Mesenchymal stem cell (in vitro differentiated cells and primary cell): Measurements from ENCODE around the gene KHNYN.

Experiments
- DNase-seq: peaks from one replicate; pipeline ENCODE4 v3.0.0-alpha.2; 2013
- H2AFZ ChIP-seq: one replicate; pipeline ENCODE4 v1.6.1; 2013; ENCODE audit warnings: low read depth, mild to moderate bottlenecking, control low read depth, inconsistent platforms, low read length, moderate library complexity
- H2AK5ac ChIP-seq: 2 replicates; pipeline ENCODE4 v1.6.1; 2013; ENCODE audit warnings: low read length, moderate library complexity, mild to moderate bottlenecking, inconsistent platforms; ENCODE audit not compliant: severe bottlenecking
- H2BK120ac ChIP-seq: one replicate; pipeline ENCODE4 v1.6.1; 2013; ENCODE audit warnings: low read depth, mild to moderate bottlenecking, inconsistent platforms, low read length, moderate library complexity
- H2BK12ac ChIP-seq, 2 experiments: one replicate each; pipeline ENCODE4 v1.6.1; 2013; ENCODE audit warnings: inconsistent platforms in 2 of 2, low read length in 2 of 2, mild to moderate bottlenecking in 2 of 2, moderate library complexity in 2 of 2, control low read depth in 1 of 2
- H2BK15ac ChIP-seq: one replicate; pipeline ENCODE4 v1.6.1; 2013; ENCODE audit warnings: mild to moderate bottlenecking, low read depth, inconsistent platforms; ENCODE audit not compliant: poor library complexity, severe bottlenecking
- H2BK5ac ChIP-seq: 2 replicates; pipeline ENCODE4 v1.6.1; 2013; ENCODE audit warnings: low read depth, mild to moderate bottlenecking, low read length, control low read depth, inconsistent platforms; ENCODE audit not compliant: poor library complexity, severe bottlenecking
- H3K14ac ChIP-seq, 2 experiments: one replicate each; pipeline ENCODE4 v1.6.1; 2013; ENCODE audit warnings: inconsistent platforms in 2 of 2, low read length in 2 of 2, control low read depth in 1 of 2, mild to moderate bottlenecking in 1 of 2, moderate library complexity in 1 of 2
- H3K18ac ChIP-seq, 2 experiments: one replicate each; pipeline ENCODE4 v1.6.1; 2013; ENCODE audit warnings: inconsistent platforms in 2 of 2, low read length in 2 of 2, control low read depth in 1 of 2, low read depth in 1 of 2, mild to moderate bottlenecking in 1 of 2
- H3K23ac ChIP-seq, 2 experiments: one replicate each; pipeline ENCODE4 v1.6.1; 2013; ENCODE audit warnings: inconsistent platforms in 2 of 2, low read length in 2 of 2, mild to moderate bottlenecking in 2 of 2, moderate library complexity in 2 of 2, control low read depth in 1 of 2
- H3K27ac ChIP-seq: 2 replicates; pipeline ENCODE4 v1.5.1; 2013; ENCODE audit warnings: mild to moderate bottlenecking, moderate library complexity, low read length, control low read depth, inconsistent platforms; ENCODE audit not compliant: poor library complexity, severe bottlenecking
- H3K27me3 ChIP-seq, 2 experiments: 2 replicates each; pipeline versions ENCODE4 v1.6.1 to v1.7.0; 2013; ENCODE audit warnings: low read length in 2 of 2, mild to moderate bottlenecking in 2 of 2, moderate library complexity in 2 of 2, control low read depth in 1 of 2, inconsistent platforms in 1 of 2; ENCODE audit not compliant: control insufficient read depth in 1 of 2, insufficient read depth in 1 of 2
- H3K36me3 ChIP-seq, 2 experiments: 2 replicates each; pipeline versions ENCODE4 v1.6.1 to v1.7.0; 2013; ENCODE audit warnings: low read length in 2 of 2, control low read depth in 1 of 2, inconsistent platforms in 1 of 2, low read depth in 1 of 2, mild to moderate bottlenecking in 1 of 2; ENCODE audit not compliant: insufficient read depth in 2 of 2, control insufficient read depth in 1 of 2
- H3K4ac ChIP-seq, 2 experiments: one replicate each; pipeline ENCODE4 v1.6.1; 2013; ENCODE audit warnings: inconsistent platforms in 2 of 2, low read length in 2 of 2, mild to moderate bottlenecking in 2 of 2, moderate library complexity in 2 of 2, control low read depth in 1 of 2, low read depth in 1 of 2
- H3K4me1 ChIP-seq: 2 replicates; pipeline ENCODE4 v1.6.1; 2013; ENCODE audit warnings: low read depth, low read length, control low read depth; ENCODE audit not compliant: control insufficient read depth, insufficient read depth
- H3K4me2 ChIP-seq: 2 replicates; pipeline ENCODE4 v1.6.1; 2013; ENCODE audit warnings: low read length, mild to moderate bottlenecking, inconsistent platforms; ENCODE audit not compliant: poor library complexity, severe bottlenecking
- H3K4me3 ChIP-seq, 2 experiments: 2 replicates each; pipeline versions ENCODE4 v1.5.1 to v1.7.0; 2013; ENCODE audit warnings: low read length in 2 of 2, mild to moderate bottlenecking in 2 of 2, control low read depth in 1 of 2, low read depth in 1 of 2; ENCODE audit not compliant: insufficient read depth in 1 of 2
- H3K79me1 ChIP-seq: replicated peaks from 2 replicates; pipeline ENCODE4 v1.6.1; 2013; ENCODE audit warnings: mild to moderate bottlenecking, control low read depth, low read length, inconsistent platforms; ENCODE audit not compliant: poor library complexity, severe bottlenecking
- H3K9ac ChIP-seq: 2 replicates; pipeline ENCODE4 v1.7.0; 2013; ENCODE audit warnings: mild to moderate bottlenecking, low read length, moderate library complexity
- H3K9me3 ChIP-seq: 2 replicates; pipeline ENCODE4 v1.7.0; 2013; ENCODE audit warnings: mild to moderate bottlenecking, low read length; ENCODE audit not compliant: control insufficient read depth
- H4K8ac ChIP-seq: one replicate; pipeline ENCODE4 v1.6.1; 2013; ENCODE audit warnings: inconsistent platforms, mild to moderate bottlenecking, low read length, moderate library complexity
- H4K91ac ChIP-seq: one replicate; pipeline ENCODE4 v1.6.1; 2013; ENCODE audit warnings: mild to moderate bottlenecking, low read length, inconsistent platforms
- WGBS: methylation state at CpG from one replicate; pipeline ENCODE4 v1.1.7; 2013; ENCODE audit warnings: mixed read lengths; 5-methylcytosine and 5-hydroxymethylcytosine counted together

The KHNYN gene

DNA sequence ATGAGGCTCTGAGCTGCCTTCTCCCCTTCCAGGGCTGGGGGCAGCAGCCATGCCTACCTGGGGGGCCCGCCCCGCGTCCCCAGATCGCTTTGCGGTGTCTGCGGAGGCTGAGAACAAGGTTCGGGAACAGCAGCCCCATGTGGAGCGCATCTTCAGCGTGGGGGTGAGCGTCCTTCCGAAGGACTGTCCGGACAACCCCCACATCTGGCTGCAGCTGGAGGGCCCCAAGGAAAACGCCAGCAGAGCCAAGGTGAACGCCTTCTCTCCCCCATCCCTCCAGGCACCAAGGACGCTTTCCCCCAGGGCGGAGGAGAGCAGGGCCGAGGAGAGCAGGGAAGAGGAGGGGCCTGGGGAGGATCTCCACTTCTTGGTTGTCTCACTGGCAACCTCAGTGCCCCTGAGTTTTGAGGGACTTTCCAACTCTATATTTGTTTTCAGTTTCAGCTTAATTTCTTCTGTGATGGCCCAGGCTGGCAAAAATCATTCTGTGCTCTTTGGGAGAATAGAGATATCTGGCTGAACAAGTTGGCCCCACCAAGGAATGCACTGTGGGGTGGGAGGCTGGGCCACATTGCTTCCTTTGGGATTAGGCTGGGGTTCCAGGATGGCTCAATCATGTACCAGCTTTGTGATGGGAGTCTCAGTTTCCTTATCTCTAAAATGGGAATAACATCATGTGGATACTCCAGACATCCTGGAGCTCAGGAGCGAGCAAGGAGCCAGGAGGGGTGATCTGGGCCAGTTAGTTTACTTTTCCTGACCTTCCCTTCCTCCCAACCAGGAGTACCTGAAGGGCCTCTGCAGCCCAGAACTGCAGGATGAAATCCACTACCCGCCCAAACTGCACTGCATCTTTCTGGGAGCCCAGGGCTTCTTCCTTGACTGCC, 1.2 kb downstream of the KHNYN start:
- DNase-seq: peak; percentile 85
- Histone ChIP-seq H3K4ac (peak overlapping the region; percentile 90 to 98), H4K91ac (peak overlapping the region; percentile 98), H3K4me2 (peak overlapping the region; percentile 90), H3K23ac (peak overlapping the region in 1 of 2 experiments; percentile 90), H2BK15ac (no peak overlapping the region), H3K18ac (peak overlapping the region; percentile 88 to 90), H3K27me3 (no peaks in the 10 kb centered on the region), H3K27ac (peak overlapping the region; percentile 89), H3K36me3 (peaks cover 19 to 46% of the 10 kb centered on the region in 2 experiments), H3K9ac (peak overlapping the region; percentile 99), H2BK120ac (peak overlapping the region; percentile 93), H3K9me3 (no peaks in the 10 kb centered on the region), H2AK5ac (peak overlapping the region; percentile 90), H3K14ac (peak overlapping the region in 1 of 2 experiments; percentile 97), H2BK5ac (peak overlapping the region; percentile 92), H3K4me1 (peaks cover 26% of the 10 kb centered on the region), H4K8ac (peak overlapping the region; percentile 84), H2BK12ac (peak overlapping the region; percentile 28 to 72), H2AFZ (peak overlapping the region; percentile 42), H3K79me1 (peaks cover 12% of the 10 kb centered on the region), H3K4me3 (peak overlapping the region; percentile 75 to 99)
- WGBS: 11% methylated on average over 14 of the region's 19 CpGs

DNA sequence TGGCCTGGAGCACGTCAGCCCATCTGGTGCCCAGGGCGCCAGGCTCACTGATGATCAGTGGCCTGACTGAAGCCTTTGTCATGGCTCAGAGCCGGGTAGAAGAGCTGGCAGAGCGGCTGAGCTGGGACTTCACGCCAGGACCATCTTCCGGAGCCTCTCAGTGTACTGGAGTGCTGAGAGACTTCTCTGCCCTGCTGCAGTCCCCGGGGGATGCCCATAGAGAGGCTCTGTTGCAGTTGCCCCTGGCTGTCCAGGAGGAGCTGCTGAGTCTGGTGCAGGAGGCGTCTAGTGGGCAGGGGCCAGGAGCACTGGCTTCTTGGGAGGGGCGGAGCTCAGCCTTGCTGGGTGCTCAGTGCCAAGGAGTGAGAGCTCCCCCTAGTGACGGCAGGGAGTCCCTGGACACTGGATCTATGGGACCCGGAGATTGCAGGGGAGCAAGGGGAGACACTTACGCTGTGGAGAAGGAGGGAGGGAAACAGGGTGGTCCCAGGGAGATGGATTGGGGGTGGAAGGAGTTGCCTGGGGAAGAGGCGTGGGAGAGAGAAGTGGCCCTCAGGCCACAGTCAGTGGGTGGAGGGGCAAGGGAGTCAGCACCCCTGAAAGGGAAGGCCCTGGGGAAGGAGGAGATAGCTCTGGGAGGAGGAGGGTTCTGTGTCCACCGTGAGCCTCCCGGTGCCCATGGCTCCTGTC, 2.0 kb downstream of the KHNYN start:
- peak overlapping the region; percentile 99 for H3K9ac ChIP-seq
- H3K9me3 ChIP-seq: no peaks in the 10 kb centered on the region

DNA sequence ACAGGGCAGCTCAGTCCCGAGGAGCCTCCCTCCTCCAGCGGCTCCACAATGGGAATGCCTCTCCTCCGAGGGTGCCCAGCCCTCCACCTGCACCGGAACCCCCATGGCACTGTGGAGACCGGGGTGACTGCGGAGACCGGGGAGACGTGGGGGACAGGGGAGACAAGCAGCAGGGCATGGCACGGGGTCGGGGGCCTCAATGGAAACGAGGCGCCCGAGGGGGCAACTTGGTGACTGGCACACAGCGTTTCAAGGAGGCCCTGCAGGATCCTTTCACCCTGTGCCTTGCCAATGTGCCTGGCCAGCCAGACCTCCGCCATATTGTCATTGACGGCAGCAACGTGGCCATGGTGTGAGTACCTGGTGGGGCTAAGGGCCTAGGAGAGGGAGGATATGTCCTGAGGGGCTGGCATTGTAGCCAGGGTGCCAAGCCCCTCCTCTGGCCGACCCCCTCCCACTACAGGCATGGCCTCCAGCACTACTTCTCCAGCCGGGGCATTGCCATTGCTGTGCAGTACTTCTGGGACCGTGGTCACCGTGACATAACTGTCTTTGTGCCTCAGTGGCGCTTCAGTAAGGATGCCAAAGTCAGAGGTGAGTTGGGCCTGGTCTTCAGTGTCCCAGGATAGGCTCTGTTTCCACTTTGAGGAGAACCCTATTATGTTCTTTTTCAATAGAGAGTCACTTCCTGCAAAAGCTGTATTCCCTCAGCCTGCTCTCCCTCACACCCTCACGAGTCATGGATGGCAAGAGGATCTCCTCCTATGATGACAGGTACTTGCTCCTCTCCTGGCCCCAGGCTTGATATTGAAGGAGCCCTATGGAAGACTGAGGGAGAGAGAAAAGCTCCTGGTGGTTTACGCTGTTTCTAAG, 2.7 kb downstream of the KHNYN start:
- H3K4ac ChIP-seq: no peak overlapping the region
- H3K27me3 ChIP-seq: no peaks in the 10 kb centered on the region
- WGBS: 97% methylated on average over 23 of the region's 24 CpGs
- no peak overlapping the region for H3K18ac ChIP-seq
- H3K4me1 ChIP-seq: peaks cover 29% of the 10 kb centered on the region
- H2BK120ac ChIP-seq: no peak overlapping the region
- H2AK5ac ChIP-seq: no peak overlapping the region
- peaks cover 14% of the 10 kb centered on the region for H3K79me1 ChIP-seq
- peak overlapping the region; percentile 32 for H3K4me2 ChIP-seq
- no peak overlapping the region for H2AFZ ChIP-seq
- H3K9me3 ChIP-seq: no peaks in the 10 kb centered on the region
- DNase-seq: no peak
- no peak overlapping the region for H4K8ac ChIP-seq
- no peak overlapping the region for H2BK12ac ChIP-seq
- no peak overlapping the region for H4K91ac ChIP-seq
- no peak overlapping the region for H2BK15ac ChIP-seq
- H3K27ac ChIP-seq: no peak overlapping the region
- no peak overlapping the region for H2BK5ac ChIP-seq
- peak overlapping the region; percentile 99 for H3K9ac ChIP-seq
- peaks cover 31 to 57% of the 10 kb centered on the region in 2 experiments for H3K36me3 ChIP-seq
- no peak overlapping the region for H3K23ac ChIP-seq
- peak overlapping the region in 1 of 2 experiments; percentile 99 for H3K4me3 ChIP-seq
- H3K14ac ChIP-seq: no peak overlapping the region

More for the DNA sequence above, 2.0 kb downstream of the KHNYN start:
- H2BK12ac ChIP-seq: peak overlapping the region; percentile 2 to 8
- peak overlapping the region in 1 of 2 experiments; percentile 99 for H3K4me3 ChIP-seq
- peak overlapping the region in 1 of 2 experiments; percentile 75 for H3K14ac ChIP-seq
- WGBS: 48% methylated on average over 15 of the region's 15 CpGs
- no peak overlapping the region for H4K91ac ChIP-seq
- H3K4me2 ChIP-seq: peak overlapping the region; percentile 90
- no peak overlapping the region for H2BK120ac ChIP-seq
- no peak overlapping the region for H3K23ac ChIP-seq
- H2BK5ac ChIP-seq: no peak overlapping the region
- H3K27me3 ChIP-seq: no peaks in the 10 kb centered on the region
- H4K8ac ChIP-seq: no peak overlapping the region
- H2AK5ac ChIP-seq: peak overlapping the region; percentile 12
- H3K36me3 ChIP-seq: peaks cover 24 to 54% of the 10 kb centered on the region in 2 experiments
- no peak overlapping the region for H2AFZ ChIP-seq
- H2BK15ac ChIP-seq: no peak overlapping the region
- H3K18ac ChIP-seq: peak overlapping the region in 1 of 2 experiments; percentile 74
- H3K4ac ChIP-seq: peak overlapping the region in 1 of 2 experiments; percentile 98
- peak; percentile 95 for DNase-seq
- H3K4me1 ChIP-seq: peaks cover 29% of the 10 kb centered on the region
- peaks cover 12% of the 10 kb centered on the region for H3K79me1 ChIP-seq
- peak overlapping the region; percentile 89 for H3K27ac ChIP-seq
